Stromal cell of bone marrow (primary cell): ENCODE measurements around the gene THSD8.

Experiments used
- DNase-seq: peaks from one replicate; pipeline ENCODE4 v3.0.0-alpha.2; 2012; ENCODE audit warnings: low read depth

THSD8 gene

DNA sequence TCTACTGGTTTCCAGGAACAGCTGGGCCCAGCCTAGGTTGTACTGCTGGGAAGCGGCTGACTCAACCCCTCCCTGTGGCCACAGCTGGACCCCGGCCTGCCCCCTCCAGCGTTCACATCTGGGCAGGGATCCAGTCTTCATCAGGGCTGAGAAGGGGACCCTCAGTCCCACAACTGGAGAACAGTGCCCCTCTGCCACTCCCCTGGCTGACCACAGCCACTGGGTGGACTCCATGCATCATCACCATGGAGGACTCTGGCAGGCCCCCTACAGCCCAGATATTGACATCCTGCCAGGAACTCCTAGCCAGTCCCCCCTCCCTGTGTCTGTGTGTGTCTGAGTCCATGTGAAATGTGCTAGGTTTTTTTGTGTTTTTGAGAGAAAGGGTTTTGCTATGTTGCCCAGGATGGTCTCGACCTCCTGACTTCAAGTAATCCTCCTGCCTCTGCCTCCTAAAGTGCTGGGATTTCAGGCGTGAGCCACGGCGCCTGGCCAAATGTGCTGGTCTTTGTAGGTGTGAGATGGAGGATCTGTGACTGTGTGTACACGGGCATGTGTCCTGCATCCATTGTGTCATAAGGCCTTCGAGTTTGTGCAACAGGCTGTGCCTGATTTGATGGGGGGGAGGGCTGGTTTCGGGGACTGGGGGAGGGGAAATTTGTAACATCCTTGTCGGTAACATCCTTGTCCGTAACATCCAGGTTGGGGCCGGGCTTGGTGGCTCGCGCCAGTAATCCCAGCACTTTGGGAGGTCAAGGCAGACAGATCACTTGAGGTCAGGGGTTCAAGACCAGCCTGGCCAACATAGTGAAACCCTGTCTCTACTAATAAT, 22.5 kb upstream of the THSD8 start:
- DNase-seq, result peak; percentile 84

DNA sequence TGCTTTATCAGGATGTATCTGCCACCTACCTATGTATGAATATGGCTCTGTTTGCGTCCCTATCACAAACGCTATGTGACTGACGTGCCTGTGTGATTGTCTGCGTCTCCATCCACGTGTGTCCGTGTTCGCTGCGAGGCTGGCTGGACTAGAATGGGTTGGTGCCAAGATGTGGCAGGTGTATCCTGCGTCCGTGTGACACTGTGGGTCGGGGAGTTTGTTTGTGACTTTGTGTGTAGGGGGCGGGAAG, 19.8 kb upstream of the THSD8 start:
- no peak for DNase-seq

- peak; percentile 65 for DNase-seq
These were observed 19.2 kb upstream of the THSD8 start for GRCh38 chr19:12782424-12783290.

DNA sequence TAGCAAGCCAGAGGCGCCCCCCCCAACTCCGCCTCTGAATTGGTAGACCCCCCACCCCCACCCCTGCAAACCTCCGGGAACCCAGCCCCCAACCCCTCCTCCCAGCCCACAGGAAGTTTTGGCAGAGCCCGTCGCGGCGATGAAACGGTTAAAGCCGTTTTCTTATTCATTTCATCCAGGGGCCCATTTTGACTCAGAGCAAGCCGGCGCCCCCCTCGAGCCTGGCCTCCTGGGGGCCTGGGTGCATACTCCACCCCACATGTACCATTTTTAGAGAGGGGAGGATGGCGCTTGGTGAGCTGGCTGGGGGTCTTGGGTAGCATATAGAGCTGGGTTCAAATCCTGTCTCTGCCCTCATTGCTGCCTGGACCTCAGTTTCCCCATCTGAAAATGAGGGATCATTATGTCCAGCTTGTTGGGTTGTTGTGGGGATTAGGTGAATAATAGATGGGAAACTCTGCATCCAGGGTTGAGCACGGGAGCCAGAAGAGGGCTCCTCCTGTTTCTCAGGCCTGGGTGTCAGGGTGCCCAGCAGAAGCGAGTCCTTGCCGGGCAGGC, 18.5 kb upstream of the THSD8 start:
- no peak for DNase-seq

GRCh38 chr19:12783849-12784393, 17.9 kb upstream of the THSD8 start:
- DNase-seq, result no peak

DNA sequence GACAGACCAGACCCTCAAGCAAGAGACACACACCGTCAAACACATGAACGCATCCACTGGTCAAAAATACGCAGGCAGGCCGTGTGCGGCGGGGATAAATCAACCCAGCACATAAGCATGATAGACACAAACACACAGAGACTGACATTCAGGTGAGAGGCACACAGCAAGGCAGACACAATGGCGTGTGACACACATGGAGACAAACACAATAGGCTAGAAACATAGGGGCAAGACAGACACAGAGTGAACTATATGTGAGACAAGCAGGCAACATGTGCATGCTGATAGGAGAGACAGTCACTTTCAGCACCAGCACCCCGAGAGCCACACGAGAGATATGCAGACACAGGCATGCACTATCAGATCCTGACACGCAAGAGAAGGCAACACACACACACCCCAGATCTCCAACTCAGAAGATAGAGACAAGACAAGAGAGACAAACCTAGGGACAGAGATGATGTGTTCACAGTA, 17.4 kb upstream of the THSD8 start:
- no peak for DNase-seq

DNA sequence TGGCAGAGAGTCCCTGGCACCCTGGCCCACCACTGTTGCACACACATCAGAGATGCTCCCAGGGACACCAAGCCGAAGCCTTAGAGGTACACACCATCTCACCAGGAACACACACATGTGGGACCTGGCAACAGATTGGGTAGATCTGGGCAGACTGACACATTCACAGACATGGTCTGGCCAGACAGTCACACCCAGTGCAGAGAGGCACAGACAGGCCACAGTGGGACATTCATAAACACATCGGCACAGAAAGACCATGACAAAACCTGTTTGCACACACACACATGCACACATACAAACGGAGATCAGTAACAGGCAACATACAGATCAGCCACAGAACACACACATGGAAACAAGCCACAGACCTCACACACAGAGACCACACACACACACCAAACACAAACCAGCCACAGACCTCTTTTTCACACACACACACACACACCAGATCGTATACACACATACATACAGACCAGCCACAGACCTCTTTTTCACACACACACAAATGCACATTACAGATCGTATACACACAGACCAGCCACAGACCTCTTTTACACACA, 16.9 kb upstream of the THSD8 start:
- DNase-seq, result no peak

DNA sequence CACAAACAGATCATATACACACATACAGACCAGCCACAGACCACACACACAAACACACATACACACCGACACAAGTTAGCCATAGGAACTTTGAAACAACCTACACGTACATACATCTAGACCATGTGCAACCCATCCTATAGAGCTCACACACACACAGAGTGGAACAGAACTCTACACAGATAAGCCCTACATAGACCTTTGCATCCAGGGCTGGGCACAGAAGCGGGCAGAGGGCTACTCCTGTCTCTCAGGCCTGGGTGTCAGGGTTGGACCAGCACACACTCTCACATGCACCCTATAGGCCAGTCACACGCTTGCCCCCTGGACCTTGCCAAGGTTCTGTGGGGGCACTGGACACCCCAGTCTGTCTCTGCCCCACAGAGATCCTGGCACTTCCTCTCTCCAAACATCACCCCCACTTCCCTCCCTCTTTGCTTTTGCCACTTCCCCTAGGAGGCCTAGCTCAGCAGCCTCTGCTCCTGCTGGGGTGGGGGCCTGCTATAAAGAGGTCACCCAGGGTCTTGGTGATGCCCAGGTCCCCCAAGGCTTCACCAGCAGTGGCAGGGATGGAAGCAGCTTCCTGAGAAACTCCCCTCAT, 16.3 kb upstream of the THSD8 start:
- DNase-seq, result no peak

GRCh38 chr19:12786141-12786870, 15.6 kb upstream of the THSD8 start:
- no peak for DNase-seq

DNA sequence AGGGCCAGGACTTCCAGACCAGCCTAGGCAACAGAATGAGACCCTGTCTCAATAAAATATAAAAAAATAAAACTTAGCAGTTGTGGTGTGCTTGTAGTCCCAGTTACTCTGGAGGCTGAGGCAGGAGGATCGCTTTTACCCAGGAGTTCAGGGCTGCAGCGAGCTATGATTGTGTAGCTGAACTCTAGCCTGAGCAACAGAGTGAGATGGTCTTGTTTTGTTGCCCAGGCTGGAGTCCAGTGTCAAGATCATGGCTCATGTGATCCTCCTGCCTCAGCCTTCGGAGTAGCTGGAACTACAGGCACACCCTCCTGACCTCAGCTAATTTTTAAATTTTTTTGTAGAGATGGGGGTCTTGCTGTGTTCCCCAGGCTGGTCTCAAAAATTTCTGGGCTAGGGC, 14.9 kb upstream of the THSD8 start:
- no peak for DNase-seq

GRCh38 chr19:12787458-12787857, 14.4 kb upstream of the THSD8 start:
- DNase-seq, result no peak

DNA sequence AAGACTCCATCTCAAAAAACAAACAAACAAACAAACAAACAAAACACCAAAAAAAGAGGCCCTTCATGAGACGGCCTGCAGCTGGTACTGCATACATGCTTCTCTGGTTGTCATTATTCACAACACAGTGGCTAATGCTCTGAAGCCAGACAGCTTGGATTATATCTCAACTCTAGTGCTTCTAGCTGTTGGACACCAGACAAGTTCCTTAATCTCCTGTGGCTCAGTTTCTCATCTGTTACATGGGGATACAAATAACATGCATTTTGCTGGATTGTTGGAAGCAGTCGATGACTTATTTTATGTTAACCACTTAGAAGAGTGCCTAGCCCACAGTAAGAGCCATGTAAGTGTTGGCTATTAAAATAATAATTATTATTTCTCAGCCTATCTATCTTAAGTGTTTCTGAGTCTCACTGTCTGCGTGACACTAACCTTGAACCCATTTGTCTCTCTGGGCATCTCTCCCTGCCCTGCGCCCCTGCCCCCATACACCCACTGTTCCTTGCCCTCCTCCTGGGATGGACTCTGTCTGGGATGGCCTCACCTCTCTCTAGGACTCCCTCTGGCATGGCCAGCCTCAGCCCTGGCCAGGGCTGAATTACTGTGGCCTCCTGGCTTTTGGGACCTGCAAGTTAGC, 13.7 kb upstream of the THSD8 start:
- no peak for DNase-seq

- DNase-seq, result no peak
These were observed 13.2 kb upstream of the THSD8 start for GRCh38 chr19:12788682-12789097.

GRCh38 chr19:12789098-12789903, 12.6 kb upstream of the THSD8 start:
- no peak for DNase-seq

DNA sequence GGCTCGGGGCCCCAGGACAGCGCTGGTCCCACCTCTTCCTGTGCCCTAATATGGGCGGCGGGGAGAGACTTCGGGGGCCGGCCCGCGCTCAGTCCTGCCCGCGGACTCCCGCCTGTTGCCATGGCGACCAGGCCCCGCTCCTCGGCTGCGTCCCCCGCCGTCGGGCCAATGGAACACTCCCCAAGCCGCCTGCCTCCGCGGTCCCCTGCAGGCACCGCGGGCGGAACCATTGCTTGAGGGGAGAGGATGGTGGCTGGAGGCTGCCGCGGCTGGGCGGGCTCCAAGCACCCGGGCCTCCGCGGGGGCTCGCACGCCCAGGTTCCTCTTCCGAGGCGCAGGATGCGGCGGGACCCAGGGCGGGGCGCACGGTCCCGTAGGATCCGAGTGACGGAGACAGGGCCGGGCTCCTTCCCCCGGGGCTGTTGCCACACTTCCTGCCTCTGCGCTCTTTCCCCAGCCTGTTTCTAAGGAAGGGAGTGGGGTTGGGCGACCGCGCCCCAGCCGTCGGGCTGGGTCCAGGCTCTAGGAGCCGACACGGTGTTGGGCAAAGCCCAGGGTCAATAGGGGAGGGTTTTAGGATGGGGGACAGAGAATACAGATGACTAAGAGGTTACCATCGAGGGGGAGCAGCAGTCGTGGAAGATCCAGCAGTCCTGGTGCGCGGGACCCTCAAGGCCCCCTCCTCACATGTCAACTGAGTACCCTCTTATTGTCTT, 11.8 kb upstream of the THSD8 start:
- DNase-seq, result peak; percentile 94

DNA sequence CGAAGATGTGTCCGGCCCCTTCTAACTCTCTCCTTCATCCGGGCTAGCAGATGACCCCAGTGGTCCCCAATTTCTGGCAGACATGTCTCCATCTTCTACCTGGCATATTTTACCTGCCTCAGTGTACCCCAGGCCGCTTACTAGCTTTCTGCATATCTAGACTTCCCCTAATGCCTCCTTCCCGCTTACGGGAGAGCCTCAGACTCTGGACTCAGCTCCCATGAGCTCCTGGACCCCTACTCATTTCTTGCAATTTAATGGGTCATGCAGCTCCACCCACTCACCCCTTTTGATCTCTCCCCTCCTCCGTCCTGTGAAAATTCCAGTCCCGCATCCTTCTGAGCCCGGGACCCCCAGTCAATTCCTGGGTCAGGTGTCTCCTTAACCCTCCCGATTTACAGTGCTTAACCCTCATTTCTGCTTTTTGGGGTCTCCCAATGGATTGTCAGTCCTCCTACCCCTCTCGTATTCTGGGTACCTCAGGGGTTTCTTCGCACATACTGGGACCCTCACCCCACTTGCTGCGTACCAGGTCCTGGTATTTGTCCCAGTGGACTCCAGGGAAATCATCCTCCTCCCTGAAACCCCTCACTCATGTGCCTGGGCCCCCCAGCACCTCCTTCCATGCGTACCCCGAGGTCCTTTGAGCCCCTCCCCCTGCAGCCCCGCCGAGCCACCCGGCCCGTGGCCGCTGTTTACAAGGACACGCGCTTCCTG, 11.1 kb upstream of the THSD8 start:
- no peak for DNase-seq

DNA sequence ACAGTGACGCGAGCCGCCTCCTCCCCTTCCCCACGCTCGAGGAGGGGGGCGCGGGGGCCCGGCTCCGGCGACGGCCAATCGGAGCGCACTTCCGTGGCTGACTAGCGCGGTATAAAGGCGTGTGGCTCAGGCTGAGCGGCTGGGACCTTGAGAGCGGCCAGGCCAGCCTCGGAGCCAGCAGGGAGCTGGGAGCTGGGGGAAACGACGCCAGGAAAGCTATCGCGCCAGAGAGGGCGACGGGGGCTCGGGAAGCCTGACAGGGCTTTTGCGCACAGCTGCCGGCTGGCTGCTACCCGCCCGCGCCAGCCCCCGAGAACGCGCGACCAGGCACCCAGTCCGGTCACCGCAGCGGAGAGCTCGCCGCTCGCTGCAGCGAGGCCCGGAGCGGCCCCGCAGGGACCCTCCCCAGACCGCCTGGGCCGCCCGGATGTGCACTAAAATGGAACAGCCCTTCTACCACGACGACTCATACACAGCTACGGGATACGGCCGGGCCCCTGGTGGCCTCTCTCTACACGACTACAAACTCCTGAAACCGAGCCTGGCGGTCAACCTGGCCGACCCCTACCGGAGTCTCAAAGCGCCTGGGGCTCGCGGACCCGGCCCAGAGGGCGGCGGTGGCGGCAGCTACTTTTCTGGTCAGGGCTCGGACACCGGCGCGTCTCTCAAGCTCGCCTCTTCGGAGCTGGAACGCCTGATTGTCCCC, 10.4 kb upstream of the THSD8 start, which contains the start of gene JUNB:
TSS of gene JUNB (plus strand) at position 142 of the 706 bp plus-strand sequence. CDS start at position 428, 286 bp downstream.
- peak; percentile 95 for DNase-seq
